A673 (cell line): ENCODE data around the gene MMP8. TPM values are rescaled to one million over a fixed set of nuclear protein-coding genes. Genes with fewer than 3 reads are reported as not detected.
"Not testable (repeated sequence)": the region's sequence is repeated elsewhere in the genome, so short reads cannot be mapped to it uniquely, and the experiment has no call there.

Experiments used
- BruUV-seq: library from RNA; stranded (reverse); fragments of 400-500 nt; replicated peaks from 2 replicates; lab custom pipeline; 2021; lab: Mats Ljungman, UMichigan
- CTCF ChIA-PET: fragments of 300-600 bp; sonication (Branson Sonifier 250); formaldehyde crosslinking; loops from one replicate; lab custom pipeline; 2022; ENCODE audit warnings: antibody characterized with exemption; lab: Charles Lee
- POLR2A ChIA-PET: fragments of 300-600 bp; sonication (Branson Sonifier 250); formaldehyde crosslinking; loops from one replicate; lab custom pipeline; 2022; ENCODE audit warnings: antibody characterized with exemption; ENCODE audit not compliant: low non-redundant PET; lab: Charles Lee
- DNase-seq: peaks from one replicate; pipeline ENCODE4 v3.0.0-alpha.2; 2015; ENCODE audit warnings: low spot score
- H3K27ac ChIP-seq: fragments of 200-600 bp; sonication (generic); 2 replicates; pipeline ENCODE4 v1.5.1; 2016; ENCODE audit warnings: mixed run types, low read depth, mild to moderate bottlenecking, mixed read lengths, antibody characterized with exemption, low read length; ENCODE audit not compliant: poor library complexity, severe bottlenecking
- H3K27me3 ChIP-seq: fragments of 200-600 bp; sonication (generic); replicated peaks from 2 replicates; pipeline ENCODE4 v1.6.1; 2017; ENCODE audit warnings: mixed run types, low read depth, mild to moderate bottlenecking, mixed read lengths, antibody characterized with exemption, low read length; ENCODE audit not compliant: insufficient read depth, poor library complexity
- H3K36me3 ChIP-seq: fragments of 200-600 bp; sonication (generic); 2 replicates; pipeline ENCODE4 v1.6.1; 2016; ENCODE audit warnings: mixed run types, mild to moderate bottlenecking, mixed read lengths, antibody characterized with exemption, low read length; ENCODE audit not compliant: insufficient read depth, poor library complexity, severe bottlenecking
- H3K4me1 ChIP-seq: fragments of 200-600 bp; sonication (generic); 2 replicates; pipeline ENCODE4 v1.6.1; 2017; ENCODE audit warnings: mixed run types, mild to moderate bottlenecking, mixed read lengths, antibody characterized with exemption, low read length; ENCODE audit not compliant: insufficient read depth, poor library complexity, severe bottlenecking
- H3K4me3 ChIP-seq: fragments of 200-600 bp; sonication (generic); 2 replicates; pipeline ENCODE4 v1.5.1; 2016; ENCODE audit warnings: low read depth, mixed run types, mild to moderate bottlenecking, mixed read lengths, low read length; ENCODE audit not compliant: poor library complexity, severe bottlenecking
- H3K9me3 ChIP-seq: fragments of 200-600 bp; sonication (generic); 2 replicates; pipeline ENCODE4 v1.6.1; 2016; ENCODE audit warnings: mixed run types, low read depth, mild to moderate bottlenecking, mixed read lengths, antibody characterized with exemption, low read length; ENCODE audit not compliant: poor library complexity, severe bottlenecking
- CTCF ChIP-seq: fragments of 300-800, 200-600 bp; sonication (generic); conservative IDR thresholded peaks from 2 replicates; pipeline ENCODE4 v1.5.1; 2017; ENCODE audit warnings: low read depth, mild to moderate bottlenecking, antibody characterized with exemption, low read length, moderate library complexity, mixed read lengths
- EZH2 ChIP-seq: fragments of 200-600 bp; sonication (generic); IDR thresholded peaks from 2 replicates; pipeline ENCODE4 v1.6.1; 2017; ENCODE audit warnings: borderline replicate concordance, low read depth, mild to moderate bottlenecking, mixed read lengths, antibody characterized with exemption, low read length; ENCODE audit not compliant: poor library complexity, severe bottlenecking
- intact Hi-C: fragments of 100-400 bp; cut with micrococcal nuclease; formaldehyde crosslinking; loops from one replicate; pipeline ENCODE4 v1.10.0; 2022; ENCODE audit not compliant: unreplicated experiment
- total RNA-seq: library from RNA; stranded (reverse); gene quantifications from 2 replicates; pipeline ENCODE4 v1.2.3, GENCODE V29; 2021

MMP8 gene
- total RNA-seq, 1 experiment from 2014 or later: 0.21 TPM

- H3K27ac ChIP-seq: no peak overlapping the region
- no peaks in the 10 kb centered on the region for H3K36me3 ChIP-seq
- H3K27me3 ChIP-seq: no peaks in the 10 kb centered on the region
- no peaks in the 10 kb centered on the region for H3K4me1 ChIP-seq
- no peak for DNase-seq
- peaks cover 3% of the 10 kb centered on the region for H3K9me3 ChIP-seq
- ChIA-PET POLR2A (no interaction called here), CTCF (no interaction called here)
- intact Hi-C loops: no loop called here
- H3K4me3 ChIP-seq: no peak overlapping the region
- TF ChIP-seq CTCF (0 out of 2 replicates have a peak, but pooled peaks have one; percentile 27), EZH2 (no peak)
- no TSS peak for BruUV-seq
Measured at GRCh38 chr11:102749101-102749722, 24.5 kb upstream of the MMP8 start.

GRCh38 chr11:102746746-102747578, 22.2 kb upstream of the MMP8 start:
- CTCF ChIA-PET, BruUV-seq, DNase-seq: not testable (repeated sequence)

GRCh38 chr11:102734650-102735049, 9.9 kb upstream of the MMP8 start:
- H3K4me3 ChIP-seq: no peak overlapping the region
- H3K36me3 ChIP-seq: no peaks in the 10 kb centered on the region
- no peak for DNase-seq
- H3K4me1 ChIP-seq: no peaks in the 10 kb centered on the region
- intact Hi-C loops: no loop called here
- H3K27me3 ChIP-seq: no peaks in the 10 kb centered on the region
- POLR2A ChIA-PET: no interaction called here
- BruUV-seq: no TSS peak
- H3K9me3 ChIP-seq: peaks cover 11% of the 10 kb centered on the region
- CTCF ChIA-PET: interaction anchor here (0.7 kb wide), 1 partner anchor 58 kb away, joined by 3 read pairs; no protein-coding TSS in a partner anchor
- TF ChIP-seq EZH2: no peak
- no peak; the same call in 1 of the 2 replicates for TF ChIP-seq CTCF
- H3K27ac ChIP-seq: no peak overlapping the region

More at GRCh38 chr11:102746746-102747578, 22.2 kb upstream of the MMP8 start:
- H3K36me3 ChIP-seq, H3K27me3 ChIP-seq, intact Hi-C loops, H3K9me3 ChIP-seq, H3K4me1 ChIP-seq, H3K4me3 ChIP-seq, POLR2A ChIA-PET, H3K27ac ChIP-seq: not testable (repeated sequence)
